GM21447 (cell line): Measurements from ENCODE around the gene UQCR10.

Experiments used
- ATAC-seq: cut with Tn5 transposase; IDR thresholded peaks from one replicate; pipeline ENCODE4 v1.9.1; 2021; ENCODE audit not compliant: unreplicated experiment

The UQCR10 gene

GRCh38 chr22:29758959-29759358 lies 8.2 kb upstream of the UQCR10 start:
- ATAC-seq: no peak

GRCh38 chr22:29762263-29762662 lies 4.9 kb upstream of the UQCR10 start:
- ATAC-seq: no peak

- peak; percentile 10 for ATAC-seq
These were observed 1.1 kb upstream of the UQCR10 start for GRCh38 chr22:29765905-29766631.

GRCh38 chr22:29766632-29767170 lies 468 bp upstream of the UQCR10 start, which contains the start of gene ZMAT5:
Gene ZMAT5, minus strand, starts transcription at chr22:29767007. Its CDS starts 18,463 bp downstream, at chr22:29748544.
- peak; percentile 90 for ATAC-seq

GRCh38 chr22:29768052-29768693 lies 1.0 kb downstream of the UQCR10 start:
- no peak for ATAC-seq

GRCh38 chr22:29769723-29770321 lies 2.7 kb downstream of the UQCR10 start:
- no peak for ATAC-seq

- no peak for ATAC-seq
These were observed 5.0 kb downstream of the UQCR10 start for GRCh38 chr22:29772170-29772641.

GRCh38 chr22:29773233-29773632 lies 6.1 kb downstream of the UQCR10 start:
- ATAC-seq: no peak

- no peak for ATAC-seq
These were observed 13.1 kb downstream of the UQCR10 start for GRCh38 chr22:29780220-29780619.

- ATAC-seq: no peak
These were observed 13.8 kb downstream of the UQCR10 start for GRCh38 chr22:29780748-29781676.

- no peak for ATAC-seq
These were observed 15.1 kb downstream of the UQCR10 start for GRCh38 chr22:29782061-29782845.

GRCh38 chr22:29784451-29785361 lies 17.5 kb downstream of the UQCR10 start:
- no peak for ATAC-seq

GRCh38 chr22:29786031-29786430 lies 18.9 kb downstream of the UQCR10 start:
- no peak for ATAC-seq

- no peak for ATAC-seq
These were observed 20.3 kb downstream of the UQCR10 start for GRCh38 chr22:29787371-29787980.

GRCh38 chr22:29788339-29789279 lies 21.4 kb downstream of the UQCR10 start:
- no peak for ATAC-seq

GRCh38 chr22:29790061-29790460 lies 22.9 kb downstream of the UQCR10 start:
- ATAC-seq: no peak

GRCh38 chr22:29793396-29793795 lies 26.2 kb downstream of the UQCR10 start:
- ATAC-seq: no peak
